GM21619 (cell line): ENCODE results near the gene DHFR.
"Not testable (repeated sequence)": the region's sequence is repeated elsewhere in the genome, so short reads cannot be mapped to it uniquely, and the experiment has no call there.

ENCODE experiments used
- ATAC-seq: cut with Tn5 transposase; IDR thresholded peaks from one replicate; pipeline ENCODE4 v1.9.1; 2021; ENCODE audit not compliant: unreplicated experiment

Gene DHFR

DNA sequence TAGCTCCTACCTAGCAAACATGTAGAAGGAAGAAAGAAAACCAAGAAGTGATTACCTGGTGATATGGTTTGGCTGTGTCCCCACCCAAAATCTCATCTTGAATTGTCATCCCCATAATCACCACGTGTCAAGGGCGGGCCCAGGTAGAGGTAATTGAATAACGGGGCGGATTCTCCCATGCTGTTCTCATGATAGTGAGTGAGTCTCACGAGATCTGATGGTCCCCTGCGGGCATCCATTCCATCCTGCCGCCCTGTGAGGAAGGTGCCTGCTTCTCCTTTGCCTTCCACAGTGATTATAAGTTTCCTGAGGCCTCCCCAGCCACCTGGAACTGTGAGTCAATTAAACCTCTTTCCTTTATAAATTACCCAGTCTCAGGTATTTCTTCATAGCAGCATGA lies 57.3 kb downstream of the DHFR start:
- no peak for ATAC-seq

- ATAC-seq, result no peak
Observed at GRCh38 chr5:80594810-80595209, 60.0 kb downstream of the DHFR start.

DNA sequence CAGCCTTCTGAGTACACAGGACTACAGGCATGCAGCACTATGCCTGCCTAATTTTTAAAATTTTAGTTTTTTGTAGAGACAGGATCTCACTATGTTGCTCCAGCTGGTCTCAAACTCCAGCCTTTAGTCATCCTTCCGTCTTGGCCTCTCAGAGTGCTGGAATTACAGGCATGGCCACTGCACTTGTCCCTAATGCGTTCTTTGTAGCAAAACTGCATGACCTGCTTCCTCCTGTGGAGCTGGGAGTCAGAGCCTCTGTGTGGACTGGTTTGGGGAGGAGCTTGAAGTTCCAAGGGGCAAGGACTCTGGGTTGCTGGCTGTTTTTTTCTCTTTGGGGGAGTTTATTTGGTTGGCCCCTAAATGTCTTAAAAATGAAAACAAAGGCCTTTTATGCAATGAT lies 62.0 kb downstream of the DHFR start:
- ATAC-seq, result no peak

DNA sequence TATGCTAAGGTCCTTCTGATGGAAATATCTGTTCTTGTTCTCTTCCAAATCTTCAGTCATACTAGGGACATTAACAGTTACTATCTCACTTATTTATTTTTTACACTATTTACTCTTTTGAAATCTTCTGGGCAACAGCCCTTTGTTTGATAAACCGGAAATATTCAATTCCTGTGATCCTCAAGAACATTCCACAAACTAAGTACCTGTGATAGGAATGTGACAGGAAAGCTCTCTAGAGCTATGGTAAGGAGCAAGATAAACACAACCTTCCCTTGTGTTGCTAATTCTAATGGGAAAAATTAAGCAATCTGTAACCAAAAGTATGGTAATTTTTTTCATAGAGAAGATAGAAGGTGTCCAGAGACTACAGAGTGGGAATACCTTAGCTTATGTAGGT lies 62.7 kb downstream of the DHFR start:
- no peak for ATAC-seq

DNA sequence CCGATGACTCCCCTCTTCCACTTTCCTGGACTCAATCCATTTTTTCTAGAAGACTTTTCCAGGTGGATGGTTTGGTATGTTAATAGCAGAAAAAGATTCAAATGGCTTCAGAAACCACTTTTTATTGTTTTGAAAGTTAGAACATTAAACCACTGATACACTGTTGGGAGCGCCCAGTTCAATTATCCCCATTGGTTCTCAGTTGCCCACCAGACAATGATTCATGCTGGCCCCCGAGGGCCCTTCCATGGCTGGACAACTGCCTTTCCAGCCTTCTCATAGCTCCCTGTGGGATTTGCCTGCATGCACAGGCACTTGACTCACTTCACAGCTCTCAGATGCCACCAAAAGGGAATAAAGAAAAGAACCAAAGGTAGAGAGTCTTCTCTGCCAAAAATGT lies 63.4 kb downstream of the DHFR start:
- ATAC-seq, result no peak

DNA sequence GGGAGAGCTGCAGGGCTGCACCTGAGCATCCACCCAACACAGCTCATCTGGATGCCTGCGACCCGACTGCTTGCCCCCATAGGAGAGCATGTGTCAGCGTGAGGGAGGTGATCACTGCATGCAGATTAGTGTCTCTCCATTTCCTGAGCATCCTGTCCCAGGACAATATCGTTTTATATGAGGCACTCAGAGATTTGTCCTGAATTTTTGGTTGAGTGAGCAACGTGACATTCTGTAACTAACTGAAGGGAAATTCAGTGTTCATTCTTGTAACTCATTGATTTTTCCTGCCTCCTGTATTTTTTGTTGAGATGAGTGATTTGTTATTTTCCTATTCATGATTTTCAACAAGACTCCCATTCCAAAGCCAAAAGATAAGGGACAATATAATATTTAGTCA lies 64.0 kb downstream of the DHFR start:
- ATAC-seq, result no peak

GRCh38 chr5:80588858-80589540 lies 65.8 kb downstream of the DHFR start:
- ATAC-seq, result no peak

DNA sequence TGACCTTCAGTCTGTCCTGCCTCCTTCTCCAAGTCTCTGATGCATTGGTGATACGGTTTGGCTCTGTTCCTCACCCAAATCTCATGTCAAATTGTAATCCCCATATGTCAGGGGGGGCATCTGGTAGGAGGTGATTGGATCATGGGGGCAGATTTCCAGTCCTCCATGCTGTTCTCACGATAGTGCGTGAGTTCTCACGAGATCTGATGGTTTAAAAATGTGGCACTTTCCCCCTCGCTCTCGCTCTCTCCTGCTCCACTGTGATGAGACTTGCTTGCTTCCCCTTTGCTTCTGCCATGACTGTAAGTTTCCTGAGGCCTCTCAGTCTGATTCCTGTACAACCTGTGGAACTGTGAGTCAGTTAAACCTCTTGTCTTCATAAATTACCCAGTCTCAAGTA lies 70.0 kb downstream of the DHFR start:
- ATAC-seq, result no peak

GRCh38 chr5:80580291-80580690 lies 74.5 kb downstream of the DHFR start:
- ATAC-seq, result not testable (repeated sequence)

DNA sequence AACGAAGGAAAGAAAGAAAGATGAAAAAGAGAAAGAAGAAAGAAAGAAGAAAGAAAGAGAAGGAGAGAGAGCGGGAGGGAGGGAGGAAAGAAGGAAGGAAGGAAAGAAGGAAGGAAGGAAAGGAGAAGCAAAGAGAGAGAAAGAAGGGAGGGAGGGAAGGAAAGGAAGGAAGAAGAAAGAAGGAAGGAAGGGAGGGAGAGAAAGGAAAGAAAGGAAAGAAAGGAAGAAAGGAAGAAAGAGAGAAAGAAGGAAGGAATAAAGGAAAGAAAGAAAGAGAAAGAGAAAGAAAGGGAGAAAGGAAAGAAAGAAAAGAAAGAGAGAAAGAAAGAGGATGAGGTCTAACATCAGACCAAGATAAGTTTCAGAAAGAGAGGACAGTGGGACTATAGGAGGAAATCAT lies 75.7 kb downstream of the DHFR start:
- no peak for ATAC-seq

GRCh38 chr5:80577707-80578106 lies 77.1 kb downstream of the DHFR start:
- no peak for ATAC-seq

GRCh38 chr5:80576383-80576782 lies 78.4 kb downstream of the DHFR start:
- ATAC-seq, result no peak
